HCT116 (cell line): ENCODE data around the gene CDK5R1. TPM values are rescaled to one million over a fixed set of nuclear protein-coding genes. Genes with fewer than 3 reads are reported as not detected.

Experiments
- ATAC-seq: fragments of 200-7000 bp; cut with Tn5 transposase; 2 replicates; pipeline ENCODE4 v1.9.1; 2020; ENCODE audit warnings: mild to moderate bottlenecking, moderate library complexity
- BruUV-seq: library from RNA; stranded (reverse); fragments of 400-500 nt; replicated peaks from 2 replicates; lab custom pipeline; 2021; lab: Mats Ljungman, UMichigan
- CTCF ChIA-PET: fragments of 300-600 bp; sonication (Branson Sonifier 250); formaldehyde crosslinking; loops from one replicate; lab custom pipeline; 2021; ENCODE audit warnings: antibody characterized with exemption; lab: Charles Lee
- POLR2A ChIA-PET: fragments of 300-600, 350-600 bp; sonication (Branson Sonifier 250); formaldehyde crosslinking; loops from one replicate; lab custom pipeline; 2021; ENCODE audit warnings: antibody characterized with exemption; lab: Charles Lee
- RAD21 ChIA-PET, 2 experiments: fragments of 300-600 bp; sonication (Branson Sonifier 250); formaldehyde crosslinking; loops; one replicate each; lab custom pipeline; 2023; ENCODE audit warnings: low total read pairs in 2 of 2; ENCODE audit not compliant: uncharacterized antibody in 2 of 2, unreplicated experiment in 2 of 2, low non-redundant PET in 1 of 2; lab: Charles Lee
- DNase-seq: peaks from one replicate; pipeline ENCODE4 v3.0.0-alpha.2; 2010; ENCODE audit warnings: low read depth, low spot score
- H2AFZ ChIP-seq: fragments of 200-600 bp; shearing (Covaris generic), sonication (generic); 2 replicates; pipeline ENCODE4 v1.6.1; 2017; ENCODE audit warnings: low read depth, mixed run types, mixed read lengths, antibody characterized with exemption, low read length; ENCODE audit not compliant: poor library complexity, severe bottlenecking
- H3K27ac ChIP-seq: 2 replicates; pipeline ENCODE4 v1.5.1; 2012; ENCODE audit warnings: low read depth, low read length
- H3K27me3 ChIP-seq: fragments of 200-600 bp; sonication (generic); 2 replicates; pipeline ENCODE4 v1.6.1; 2016; ENCODE audit warnings: mixed run types, low read length, mixed read lengths; ENCODE audit not compliant: insufficient read depth
- H3K36me3 ChIP-seq, 2 experiments: fragments of 200-500 bp in 1 of 2; fragments of 200-600 bp in 1 of 2; sonication (Bioruptor generic) in 1 of 2; sonication (generic) in 1 of 2; 2 replicates each; pipeline versions ENCODE4 v1.5.1 to v1.6.1; 2014 to 2016; ENCODE audit warnings: low read length in 2 of 2, inconsistent platforms in 1 of 2, mixed read lengths in 1 of 2, mixed run types in 1 of 2; ENCODE audit not compliant: insufficient read depth in 2 of 2, control insufficient read depth in 1 of 2
- H3K4me1 ChIP-seq, 2 experiments: fragments of 200-600 bp in 1 of 2; sonication (generic) in 1 of 2; 2 replicates each; pipeline versions ENCODE4 v1.5.1 to v1.6.1; 2012 to 2017; ENCODE audit warnings: low read length in 2 of 2, inconsistent platforms in 1 of 2, mild to moderate bottlenecking in 1 of 2, mixed read lengths in 1 of 2, mixed run types in 1 of 2, moderate library complexity in 1 of 2; ENCODE audit not compliant: insufficient read depth in 2 of 2, control insufficient read depth in 1 of 2
- H3K4me2 ChIP-seq: fragments of 200-600 bp; sonication (generic); 2 replicates; pipeline ENCODE4 v1.6.1; 2017; ENCODE audit warnings: mixed run types, low read length, mixed read lengths
- H3K4me3 ChIP-seq, 2 experiments: fragments of 200-600 bp in 1 of 2; sonication (generic) in 1 of 2; replicated peaks in 1 of 2; 2 replicates each; pipeline ENCODE4 v1.5.1; 2011 to 2016; ENCODE audit warnings: low read length in 2 of 2, control low read depth in 1 of 2, low read depth in 1 of 2, mild to moderate bottlenecking in 1 of 2, mixed read lengths in 1 of 2, mixed run types in 1 of 2
- H3K79me2 ChIP-seq: fragments of 200-600 bp; sonication (generic); 2 replicates; pipeline ENCODE4 v1.6.1; 2017; ENCODE audit warnings: mild to moderate bottlenecking, mixed run types, low read length, moderate library complexity, mixed read lengths; ENCODE audit not compliant: insufficient read depth
- H3K9ac ChIP-seq: fragments of 200-600 bp; sonication (generic); 2 replicates; pipeline ENCODE4 v1.6.1; 2016; ENCODE audit warnings: low read length, mixed read lengths
- H3K9me2 ChIP-seq: fragments of 200-600 bp; sonication (generic), shearing (Covaris generic); 2 replicates; pipeline ENCODE4 v1.6.1; 2017; ENCODE audit warnings: mixed run types, mild to moderate bottlenecking, moderate library complexity; ENCODE audit not compliant: insufficient read depth
- H3K9me3 ChIP-seq, 2 experiments: fragments of 200-500 bp in 1 of 2; fragments of 200-600 bp in 1 of 2; sonication (Bioruptor generic) in 1 of 2; sonication (generic) in 1 of 2; 2 replicates each; pipeline ENCODE4 v1.6.1; 2014 to 2017; ENCODE audit warnings: low read length in 2 of 2, mixed read lengths in 2 of 2, inconsistent platforms in 1 of 2, low read depth in 1 of 2, mild to moderate bottlenecking in 1 of 2, mixed run types in 1 of 2, moderate library complexity in 1 of 2; ENCODE audit not compliant: control insufficient read depth in 1 of 2, insufficient read depth in 1 of 2
- H4K20me1 ChIP-seq: fragments of 200-600 bp; sonication (generic), shearing (Covaris generic); 2 replicates; pipeline ENCODE4 v1.6.1; 2017; ENCODE audit warnings: mixed run types, mild to moderate bottlenecking, moderate library complexity; ENCODE audit not compliant: insufficient read depth
- CBX3 ChIP-seq: IDR thresholded peaks from 2 replicates; pipeline ENCODE4 v1.6.1; 2012; ENCODE audit warnings: low read depth
- CEBPB ChIP-seq: IDR thresholded peaks from 2 replicates; pipeline ENCODE4 v1.6.1; 2012; ENCODE audit warnings: low read depth
- CTCF ChIP-seq, 3 experiments: fragments of 200-600 bp in 1 of 3; sonication (generic) in 1 of 3; IDR thresholded peaks in 2 of 3; conservative IDR thresholded peaks in 1 of 3; 2 replicates each; pipeline ENCODE4 v1.5.1; 2012 to 2017; ENCODE audit warnings: low read depth in 2 of 3, low read length in 2 of 3, antibody characterized with exemption in 1 of 3, borderline replicate concordance in 1 of 3, control low read depth in 1 of 3, mild to moderate bottlenecking in 1 of 3, mixed read lengths in 1 of 3, mixed run types in 1 of 3, moderate library complexity in 1 of 3; ENCODE audit not compliant: insufficient read depth in 1 of 3
- EGR1 ChIP-seq: IDR thresholded peaks from 2 replicates; pipeline ENCODE4 v1.6.1; 2012; ENCODE audit warnings: low read depth
- ELF1 ChIP-seq: IDR thresholded peaks from 2 replicates; pipeline ENCODE4 v1.6.1; 2012; ENCODE audit warnings: low read depth, borderline replicate concordance
- EZH2phosphoT487 ChIP-seq: fragments of 200-600 bp; IDR thresholded peaks from 2 replicates; pipeline ENCODE4 v1.6.1; 2018; ENCODE audit warnings: antibody characterized with exemption, borderline replicate concordance
- FOSL1 ChIP-seq: IDR thresholded peaks from 2 replicates; pipeline ENCODE4 v1.6.1; 2012; ENCODE audit warnings: low read depth
- JUND ChIP-seq: IDR thresholded peaks from 2 replicates; pipeline ENCODE4 v1.6.1; 2012
- POLR2A ChIP-seq: IDR thresholded peaks from 2 replicates; pipeline ENCODE4 v1.7.0; 2011; ENCODE audit warnings: borderline replicate concordance; ENCODE audit not compliant: insufficient read depth, insufficient read length; ENCODE audit errors: extremely low read depth
- SIN3A ChIP-seq: IDR thresholded peaks from 2 replicates; pipeline ENCODE4 v1.6.1; 2012; ENCODE audit warnings: low read depth
- SRF ChIP-seq: IDR thresholded peaks from 2 replicates; pipeline ENCODE4 v1.6.1; 2012; ENCODE audit warnings: low read depth
- TCF7L2 ChIP-seq: IDR thresholded peaks from 2 replicates; pipeline ENCODE4 v1.7.0; 2011; ENCODE audit warnings: borderline replicate concordance, inconsistent platforms; ENCODE audit not compliant: insufficient read depth, insufficient read length; ENCODE audit errors: extremely low read depth
- YY1 ChIP-seq: IDR thresholded peaks from 2 replicates; pipeline ENCODE4 v1.6.1; 2011; ENCODE audit warnings: low read length, low read depth, moderate library complexity, mild to moderate bottlenecking; ENCODE audit not compliant: insufficient replicate concordance; ENCODE audit errors: extremely low read depth
- ZFX ChIP-seq: fragments of 450-650 bp; IDR thresholded peaks from 2 replicates; pipeline ENCODE4 v1.6.1; 2017
- ZNF274 ChIP-seq: fragments of 200-500 bp; sonication (Bioruptor generic); IDR thresholded peaks from 2 replicates; pipeline ENCODE4 v1.6.1; 2014; ENCODE audit warnings: mild to moderate bottlenecking, low read depth, low read length, inconsistent platforms
- intact Hi-C: fragments of 100-400 bp; cut with micrococcal nuclease; formaldehyde crosslinking; loops from 2 replicates; pipeline ENCODE4 v1.10.0; 2022
- total RNA-seq: library from RNA; stranded (reverse); gene quantifications from one replicate; pipeline ENCODE4 v1.2.1, GENCODE V29; 2021; ENCODE audit not compliant: unreplicated experiment
- TF ChIP-seq, protein P1 (sequence below): IDR thresholded peaks from 2 replicates; pipeline ENCODE4 v1.6.1; 2012
- TF ChIP-seq, protein P2 (sequence below): IDR thresholded peaks from 2 replicates; pipeline ENCODE4 v1.6.1; 2012; ENCODE audit warnings: low read depth
- TF ChIP-seq, protein P3 (sequence below): IDR thresholded peaks from 2 replicates; pipeline ENCODE4 v1.6.1; 2012

Gene CDK5R1
- total RNA-seq, 1 experiment from 2014 or later = 5.4 TPM

DNA sequence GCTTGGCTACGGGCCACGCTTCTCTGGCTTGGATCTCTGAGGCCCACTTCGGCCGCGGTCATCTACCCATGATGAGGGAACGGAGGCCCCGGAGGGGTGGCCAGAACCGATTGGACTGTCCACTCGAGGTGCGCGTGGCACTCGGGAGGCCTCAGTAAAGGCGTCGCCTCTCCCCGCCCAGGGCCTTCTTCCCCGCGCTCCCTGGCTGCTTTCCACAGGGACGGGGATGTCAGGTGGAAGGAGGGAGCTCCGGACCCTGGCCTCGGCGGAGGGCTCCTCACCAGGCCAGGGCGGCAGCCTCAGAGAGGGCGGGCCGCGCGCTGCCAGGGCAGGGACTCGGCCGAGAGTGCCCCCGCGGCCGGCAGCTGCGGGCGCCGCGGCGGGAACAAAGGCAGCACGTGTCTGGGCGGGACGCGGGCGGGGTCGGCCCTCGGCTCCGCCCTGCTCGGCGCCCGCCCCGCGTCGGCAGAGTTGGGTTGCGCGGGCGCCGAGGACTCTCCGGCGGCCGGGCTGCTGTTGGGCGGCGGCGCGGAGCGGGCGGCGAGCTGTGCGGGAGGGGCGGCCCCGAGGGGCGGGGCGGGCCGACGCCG lies 587 bp upstream of the CDK5R1 start:
- POLR2A ChIA-PET = interaction anchor here (0.6 kb wide), 1 partner anchor 1576 kb away, joined by 3 read pairs; no protein-coding TSS in a partner anchor
- H3K9ac ChIP-seq = peak overlapping the region; percentile 46
- H3K27ac ChIP-seq = peak overlapping the region; percentile 87

More for the DNA sequence above, 587 bp upstream of the CDK5R1 start:
- Histone ChIP-seq H3K4me1 (peaks cover 6 to 18% of the 10 kb centered on the region in 2 experiments), H4K20me1 (no peaks in the 10 kb centered on the region), H2AFZ (no peak overlapping the region), H3K36me3 (peaks cover 13 to 18% of the 10 kb centered on the region in 2 experiments; a peak in 3 of 4 replicates), H3K4me3 (peak overlapping the region; percentile 28 to 45), H3K4me2 (peak overlapping the region; percentile 80), H3K9me3 (no peaks in the 10 kb centered on the region), H3K27me3 (no peaks in the 10 kb centered on the region), H3K79me2 (no peaks in the 10 kb centered on the region), H3K9me2 (no peaks in the 10 kb centered on the region)
- intact Hi-C loops = no loop called here
- DNase-seq = peak; percentile 43
- TF ChIP-seq, protein P1, sequence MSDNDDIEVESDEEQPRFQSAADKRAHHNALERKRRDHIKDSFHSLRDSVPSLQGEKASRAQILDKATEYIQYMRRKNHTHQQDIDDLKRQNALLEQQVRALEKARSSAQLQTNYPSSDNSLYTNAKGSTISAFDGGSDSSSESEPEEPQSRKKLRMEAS = peak; percentile 75
- no peak for TF ChIP-seq SRF
- TF ChIP-seq CEBPB = no peak
- TF ChIP-seq ELF1 = no peak
- no peak for TF ChIP-seq JUND
- TF ChIP-seq FOSL1 = no peak
- no peak for TF ChIP-seq ZNF274
- TF ChIP-seq SIN3A = no peak
- no peak for TF ChIP-seq CBX3
- TF ChIP-seq YY1 = no peak
- TF ChIP-seq ZFX = peak; percentile 58; the same call in 1 of the 2 replicates
- TF ChIP-seq, protein P2, sequence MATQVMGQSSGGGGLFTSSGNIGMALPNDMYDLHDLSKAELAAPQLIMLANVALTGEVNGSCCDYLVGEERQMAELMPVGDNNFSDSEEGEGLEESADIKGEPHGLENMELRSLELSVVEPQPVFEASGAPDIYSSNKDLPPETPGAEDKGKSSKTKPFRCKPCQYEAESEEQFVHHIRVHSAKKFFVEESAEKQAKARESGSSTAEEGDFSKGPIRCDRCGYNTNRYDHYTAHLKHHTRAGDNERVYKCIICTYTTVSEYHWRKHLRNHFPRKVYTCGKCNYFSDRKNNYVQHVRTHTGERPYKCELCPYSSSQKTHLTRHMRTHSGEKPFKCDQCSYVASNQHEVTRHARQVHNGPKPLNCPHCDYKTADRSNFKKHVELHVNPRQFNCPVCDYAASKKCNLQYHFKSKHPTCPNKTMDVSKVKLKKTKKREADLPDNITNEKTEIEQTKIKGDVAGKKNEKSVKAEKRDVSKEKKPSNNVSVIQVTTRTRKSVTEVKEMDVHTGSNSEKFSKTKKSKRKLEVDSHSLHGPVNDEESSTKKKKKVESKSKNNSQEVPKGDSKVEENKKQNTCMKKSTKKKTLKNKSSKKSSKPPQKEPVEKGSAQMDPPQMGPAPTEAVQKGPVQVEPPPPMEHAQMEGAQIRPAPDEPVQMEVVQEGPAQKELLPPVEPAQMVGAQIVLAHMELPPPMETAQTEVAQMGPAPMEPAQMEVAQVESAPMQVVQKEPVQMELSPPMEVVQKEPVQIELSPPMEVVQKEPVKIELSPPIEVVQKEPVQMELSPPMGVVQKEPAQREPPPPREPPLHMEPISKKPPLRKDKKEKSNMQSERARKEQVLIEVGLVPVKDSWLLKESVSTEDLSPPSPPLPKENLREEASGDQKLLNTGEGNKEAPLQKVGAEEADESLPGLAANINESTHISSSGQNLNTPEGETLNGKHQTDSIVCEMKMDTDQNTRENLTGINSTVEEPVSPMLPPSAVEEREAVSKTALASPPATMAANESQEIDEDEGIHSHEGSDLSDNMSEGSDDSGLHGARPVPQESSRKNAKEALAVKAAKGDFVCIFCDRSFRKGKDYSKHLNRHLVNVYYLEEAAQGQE = no peak
- TF ChIP-seq EGR1 = no peak
- TF ChIP-seq CTCF (IDR thresholded peaks at IDR 0.05 in 2 of 3, conservative IDR thresholded peaks at IDR 0.05 in 1 of 3; ENCODE audit: borderline replicate concordance in 1 of 3, insufficient read depth in 1 of 3, low read depth in 2 of 3, low read length in 2 of 3) = no peak
- peak; percentile 99 for TF ChIP-seq TCF7L2
- TF ChIP-seq EZH2phosphoT487 = no peak
- no peak for TF ChIP-seq POLR2A
- TF ChIP-seq, protein P3, sequence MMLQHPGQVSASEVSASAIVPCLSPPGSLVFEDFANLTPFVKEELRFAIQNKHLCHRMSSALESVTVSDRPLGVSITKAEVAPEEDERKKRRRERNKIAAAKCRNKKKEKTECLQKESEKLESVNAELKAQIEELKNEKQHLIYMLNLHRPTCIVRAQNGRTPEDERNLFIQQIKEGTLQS = no peak
- CTCF ChIA-PET = interaction anchor here (1.9 kb wide), 1 partner anchor 24 kb away, joined by 8 read pairs; no protein-coding TSS in a partner anchor
- BruUV-seq = no TSS peak
- RAD21 ChIA-PET = no interaction called here
- peak; percentile 89 for ATAC-seq
